GM12801 (cell line): ENCODE measurements around the gene ESPNL.

Source experiments
- CTCF ChIP-seq: IDR thresholded peaks from one replicate; pipeline ENCODE4 v1.5.1; 2011; ENCODE audit warnings: control low read depth; ENCODE audit not compliant: insufficient read length; ENCODE audit errors: extremely low read depth

The ESPNL gene

GRCh38 chr2:238116298-238117198 lies 16.4 kb downstream of the ESPNL start:
- no peak for TF ChIP-seq CTCF

- no peak for TF ChIP-seq CTCF
Observed at GRCh38 chr2:238117199-238118154, 17.3 kb downstream of the ESPNL start.

- TF ChIP-seq CTCF: no peak
Observed at GRCh38 chr2:238119756-238120462, 19.8 kb downstream of the ESPNL start.

GRCh38 chr2:238120463-238121298 lies 20.5 kb downstream of the ESPNL start:
- no peak for TF ChIP-seq CTCF

- TF ChIP-seq CTCF: no peak
Observed at GRCh38 chr2:238121511-238122286, 21.6 kb downstream of the ESPNL start.
